Measurements from ENCODE around the gene INPP5F. TPM values are rescaled to one million over a fixed set of nuclear protein-coding genes. Genes with fewer than 3 reads are reported as not detected.

Gene INPP5F

GRCh38 chr10:119878524-119878923, 152.7 kb downstream of the INPP5F start:
- no peak overlapping the region for H2BK5ac ChIP-seq (ENCODE audit: low read length)

More at GRCh38 chr10:119878524-119878923, 152.7 kb downstream of the INPP5F start:
- no peak overlapping the region for H4K8ac ChIP-seq (ENCODE audit: low read depth, low read length)
- H2AFZ ChIP-seq (ENCODE audit: low read length) = no peak overlapping the region
- no peaks in the 10 kb centered on the region for H3K27me3 ChIP-seq (ENCODE audit: control insufficient read depth in 3 of 3, insufficient read depth in 3 of 3, low read depth in 1 of 3, low read length in 3 of 3)
- no peak overlapping the region for H4K91ac ChIP-seq (ENCODE audit: low read depth, low read length, poor library complexity)
- H3K36me3 ChIP-seq (replicated peaks in 1 of 2; ENCODE audit: control insufficient read depth in 2 of 2, insufficient read depth in 2 of 2, low read length in 2 of 2) = no peaks in the 10 kb centered on the region
- H3K4me1 ChIP-seq (ENCODE audit: control insufficient read depth in 2 of 2, insufficient read depth in 1 of 2, low read depth in 1 of 2, low read length in 2 of 2) = no peaks in the 10 kb centered on the region
- H3K23ac ChIP-seq (ENCODE audit: low read depth, low read length, poor library complexity) = no peak overlapping the region
- H3K4me2 ChIP-seq (ENCODE audit: insufficient read depth, low read length, poor library complexity, severe bottlenecking) = no peak overlapping the region
- H2BK15ac ChIP-seq (ENCODE audit: low read length) = no peak overlapping the region
- no peak overlapping the region for H3K4ac ChIP-seq (ENCODE audit: low read length)
- DNase-seq (ENCODE audit: low spot score) = no peak
- no peak overlapping the region for H3K4me3 ChIP-seq (ENCODE audit: low read length in 2 of 2)
- no peak overlapping the region for H2BK120ac ChIP-seq (ENCODE audit: low read depth, low read length)
- H3K27ac ChIP-seq (replicated peaks; ENCODE audit: low read length) = no peak overlapping the region
- no peak overlapping the region for H2AK5ac ChIP-seq (ENCODE audit: low read depth, low read length)
- H3K9me3 ChIP-seq (replicated peaks in 1 of 2; ENCODE audit: control insufficient read depth in 2 of 2, insufficient read depth in 1 of 2, low read depth in 1 of 2, low read length in 2 of 2) = no peaks in the 10 kb centered on the region
- no peak overlapping the region for H3K14ac ChIP-seq (ENCODE audit: low read length)
- H3K79me1 ChIP-seq (ENCODE audit: low read depth, low read length) = no peaks in the 10 kb centered on the region
- H3K9ac ChIP-seq (ENCODE audit: low read depth, low read length, poor library complexity) = no peak overlapping the region
- no CpG with 5 or more reads among the region's 2 CpGs for WGBS, 2 donors (ENCODE audit: extremely low coverage in 2 of 2, insufficient read length in 2 of 2, insufficient replicate concordance in 1 of 2)
- H3K18ac ChIP-seq (ENCODE audit: low read length) = no peak overlapping the region
- no peak overlapping the region for H2BK12ac ChIP-seq (ENCODE audit: low read length)

Small RNA genes within 50 kb of the gene (small RNA-seq; reads per million reads assigned to genes)
- not detected for gene RN7SL846P (ENCODE audit: insufficient read depth)
